GM23338 (cell line): Measurements from ENCODE around the gene KIAA0513. TPM values are rescaled to one million over a fixed set of nuclear protein-coding genes. Genes with fewer than 3 reads are reported as not detected.

Experiments used
- ATAC-seq: fragments of 200-7000 bp; cut with Tn5 transposase; 3 replicates; pipeline ENCODE4 v1.9.1; 2020
- DNase-seq: peaks from one replicate; pipeline ENCODE4 v3.0.0-alpha.2; 2015; ENCODE audit warnings: low spot score
- H2AFZ ChIP-seq: fragments of 200-600 bp; sonication (generic); 2 replicates; pipeline ENCODE4 v1.8.0; 2016; ENCODE audit warnings: antibody characterized with exemption, mild to moderate bottlenecking, moderate library complexity
- H3F3A ChIP-seq: fragments of 200-600 bp; sonication (generic); replicated peaks from 2 replicates; pipeline ENCODE4 v1.8.0; 2017; ENCODE audit warnings: antibody characterized with exemption, mixed run types, low read depth
- H3K27ac ChIP-seq: fragments of 200-600 bp; sonication (generic); 2 replicates; pipeline ENCODE4 v1.6.1; 2016; ENCODE audit warnings: low read depth
- H3K27me3 ChIP-seq: fragments of 200-600 bp; sonication (generic); 2 replicates; pipeline ENCODE4 v1.8.0; 2016; ENCODE audit warnings: mild to moderate bottlenecking, mixed run types, moderate library complexity; ENCODE audit not compliant: insufficient read depth
- H3K36me3 ChIP-seq: fragments of 200-600 bp; sonication (generic); 2 replicates; pipeline ENCODE4 v1.8.0; 2016; ENCODE audit warnings: mild to moderate bottlenecking; ENCODE audit not compliant: insufficient read depth
- H3K4me1 ChIP-seq: fragments of 200-600 bp; sonication (generic); 2 replicates; pipeline ENCODE4 v1.8.0; 2016; ENCODE audit warnings: mild to moderate bottlenecking, moderate library complexity; ENCODE audit not compliant: insufficient read depth
- H3K4me2 ChIP-seq: fragments of 200-600 bp; sonication (generic); 2 replicates; pipeline ENCODE4 v1.7.1; 2017; ENCODE audit warnings: mixed run types
- H3K4me3 ChIP-seq: fragments of 200-600 bp; sonication (generic); 2 replicates; pipeline ENCODE4 v1.6.1; 2016; ENCODE audit warnings: mixed run types
- H3K79me2 ChIP-seq: fragments of 200-600 bp; sonication (generic); replicated peaks from 2 replicates; pipeline ENCODE4 v1.8.0; 2017; ENCODE audit warnings: mild to moderate bottlenecking; ENCODE audit not compliant: insufficient read depth
- H3K9me2 ChIP-seq: fragments of 200-600 bp; sonication (generic); 2 replicates; pipeline ENCODE4 v1.8.0; 2017; ENCODE audit not compliant: insufficient read depth
- H4K20me1 ChIP-seq: fragments of 200-600 bp; sonication (generic); replicated peaks from 2 replicates; pipeline ENCODE4 v1.8.0; 2017; ENCODE audit warnings: mild to moderate bottlenecking; ENCODE audit not compliant: insufficient read depth
- H3K27ac Mint-ChIP-seq: 2 replicates; pipeline ENCODE4 v1.8.0; 2020; ENCODE audit warnings: inconsistent platforms, mild to moderate bottlenecking, moderate library complexity, mixed read lengths
- H3K27me3 Mint-ChIP-seq: 3 replicates; pipeline ENCODE4 v1.8.0; 2022; ENCODE audit warnings: low read depth, mild to moderate bottlenecking, moderate library complexity, mixed read lengths, inconsistent platforms; ENCODE audit not compliant: insufficient read depth, poor library complexity
- H3K36me3 Mint-ChIP-seq: 3 replicates; pipeline ENCODE4 v1.8.0; 2021; ENCODE audit warnings: low read depth, mild to moderate bottlenecking, inconsistent platforms, moderate library complexity, mixed read lengths
- H3K4me1 Mint-ChIP-seq: 3 replicates; pipeline ENCODE4 v1.8.0; 2020; ENCODE audit warnings: mild to moderate bottlenecking, inconsistent platforms, mixed read lengths
- H3K4me3 Mint-ChIP-seq: 3 replicates; pipeline ENCODE4 v1.8.0; 2021; ENCODE audit warnings: moderate library complexity, mild to moderate bottlenecking, inconsistent platforms, mixed read lengths
- H3K9me3 Mint-ChIP-seq: 3 replicates; pipeline ENCODE4 v1.8.0; 2020; ENCODE audit warnings: moderate library complexity, mild to moderate bottlenecking, inconsistent platforms, mixed read lengths
- CREB1 ChIP-seq: fragments of 250-450 bp; sonication (Bioruptor Pico); IDR thresholded peaks from 2 replicates; pipeline ENCODE4 v1.5.0; 2020; ENCODE audit warnings: low read depth, mild to moderate bottlenecking, moderate library complexity
- CTCF ChIP-seq, 2 experiments: fragments of 200-600 bp in 1 of 2; sonication (generic) in 1 of 2; conservative IDR thresholded peaks; 2 replicates each; pipeline versions ENCODE4 v1.5.1 to v1.6.1; 2016 to 2017; ENCODE audit warnings: antibody characterized with exemption in 2 of 2, low read depth in 2 of 2, mild to moderate bottlenecking in 2 of 2, moderate library complexity in 1 of 2
- ETS1 ChIP-seq: IDR thresholded peaks from 2 replicates; pipeline ENCODE4 v1.6.1; 2016; ENCODE audit warnings: antibody characterized with exemption
- EZH2 ChIP-seq: fragments of 200-600 bp; sonication (generic); IDR thresholded peaks from one replicate; pipeline ENCODE4 v1.8.0; 2017; ENCODE audit warnings: antibody characterized with exemption, mild to moderate bottlenecking, low read depth; ENCODE audit not compliant: unreplicated experiment
- EZH2phosphoT487 ChIP-seq: fragments of 200-600 bp; sonication (generic); IDR thresholded peaks from one replicate; pipeline ENCODE4 v1.8.1; 2018; ENCODE audit warnings: antibody characterized with exemption; ENCODE audit not compliant: unreplicated experiment
- JUNB ChIP-seq: IDR thresholded peaks from one replicate; pipeline ENCODE4 v1.6.1; 2016; ENCODE audit warnings: antibody characterized with exemption; ENCODE audit not compliant: unreplicated experiment
- NANOG ChIP-seq: IDR thresholded peaks from 2 replicates; pipeline ENCODE4 v1.6.1; 2016; ENCODE audit warnings: antibody characterized with exemption, borderline replicate concordance
- POLR2AphosphoS5 ChIP-seq: IDR thresholded peaks from 2 replicates; pipeline ENCODE4 v1.6.1; 2016; ENCODE audit warnings: antibody characterized with exemption, low read depth
- REST ChIP-seq: IDR thresholded peaks from one replicate; pipeline ENCODE4 v1.6.1; 2018; ENCODE audit warnings: antibody characterized with exemption; ENCODE audit not compliant: unreplicated experiment
- STAT1 ChIP-seq: IDR thresholded peaks from one replicate; pipeline ENCODE4 v1.6.1; 2016; ENCODE audit warnings: antibody characterized with exemption; ENCODE audit not compliant: unreplicated experiment
- ZNF114 ChIP-seq: fragments of 250-450 bp; sonication (Bioruptor Pico); IDR thresholded peaks from 2 replicates; pipeline ENCODE4 v1.5.0; 2020; ENCODE audit warnings: mild to moderate bottlenecking, moderate library complexity
- ZNF331 ChIP-seq: fragments of 250-450 bp; sonication (Bioruptor Pico); IDR thresholded peaks from 2 replicates; pipeline ENCODE4 v1.5.0; 2020; ENCODE audit warnings: low read depth, mild to moderate bottlenecking, moderate library complexity
- ZNF462 ChIP-seq: fragments of 250-450 bp; sonication (Bioruptor Pico); IDR thresholded peaks from 2 replicates; pipeline ENCODE4 v1.5.0; 2020; ENCODE audit warnings: mild to moderate bottlenecking, moderate library complexity
- polyA plus RNA-seq: library from polyadenylated mRNA; unstranded; fragments of >200 nt; fragmentation: Nextera tagmentation; extraction: Ambion mirVana; gene quantifications from 2 replicates; pipeline ENCODE4 v1.2.1, GENCODE V29; 2016
- total RNA-seq: library from RNA; depleted of rRNA; stranded (reverse); fragments of >200 nt; shearing (Covaris generic); gene quantifications from 2 replicates; pipeline ENCODE4 v1.2.3, GENCODE V29; 2014

The KIAA0513 gene
- total and polyA plus RNA-seq, 2 experiments from 2014 or later = 2.1 to 8.7 TPM

GRCh38 chr16:85136213-85136701 is 108.7 kb downstream of the KIAA0513 start:
- Mint-ChIP-seq H3K4me1 (peaks cover 24% of the 10 kb centered on the region), H3K27ac (no peak overlapping the region), H3K4me3 (no peak overlapping the region), H3K36me3 (no peaks in the 10 kb centered on the region), H3K9me3 (peaks cover 2% of the 10 kb centered on the region; the same call in 2 of the 3 replicates), H3K27me3 (peaks cover 29% of the 10 kb centered on the region)
- peak overlapping the region; percentile 77 for H2AFZ ChIP-seq
- no peaks in the 10 kb centered on the region for H3K27me3 ChIP-seq
- H3K9me2 ChIP-seq = no peaks in the 10 kb centered on the region
- H4K20me1 ChIP-seq = no peaks in the 10 kb centered on the region
- no peaks in the 10 kb centered on the region for H3F3A ChIP-seq
- DNase-seq = no peak
- peak; percentile 11 for ATAC-seq
- no peaks in the 10 kb centered on the region for H3K79me2 ChIP-seq
- no peak overlapping the region; the same call in 1 of the 2 replicates for H3K4me3 ChIP-seq
- peaks cover 7% of the 10 kb centered on the region; the same call in 1 of the 2 replicates for H3K4me1 ChIP-seq
- H3K4me2 ChIP-seq = 0 out of 2 replicates have a peak overlapping the region, but pooled peaks have one; percentile 51
- no peak overlapping the region for H3K27ac ChIP-seq
- no peaks in the 10 kb centered on the region for H3K36me3 ChIP-seq
- TF ChIP-seq EZH2phosphoT487 = no peak
- no peak for TF ChIP-seq POLR2AphosphoS5
- no peak for TF ChIP-seq JUNB
- TF ChIP-seq ZNF114 = no peak
- TF ChIP-seq EZH2 = no peak
- TF ChIP-seq ETS1 = no peak
- TF ChIP-seq ZNF462 (CRISPR knock-in tag) = no peak
- no peak for TF ChIP-seq CTCF (conservative IDR thresholded peaks at IDR 0.05; ENCODE audit: low read depth in 2 of 2)
- TF ChIP-seq NANOG = no peak
- no peak for TF ChIP-seq REST
- no peak for TF ChIP-seq CREB1 (CRISPR knock-in tag)
- no peak for TF ChIP-seq STAT1
- TF ChIP-seq ZNF331 (CRISPR knock-in tag) = no peak
